IPS-NIHi7 (cell line): ENCODE results near the gene GNAQ.
A peak's percentile ranks its signal among the peaks of the same experiment; 100 is the strongest.

Experiments
- DNase-seq: peaks from one replicate; pipeline ENCODE4 v3.0.0; 2012; ENCODE audit warnings: mixed read lengths; ENCODE audit errors: extremely low spot score

GNAQ gene

DNA sequence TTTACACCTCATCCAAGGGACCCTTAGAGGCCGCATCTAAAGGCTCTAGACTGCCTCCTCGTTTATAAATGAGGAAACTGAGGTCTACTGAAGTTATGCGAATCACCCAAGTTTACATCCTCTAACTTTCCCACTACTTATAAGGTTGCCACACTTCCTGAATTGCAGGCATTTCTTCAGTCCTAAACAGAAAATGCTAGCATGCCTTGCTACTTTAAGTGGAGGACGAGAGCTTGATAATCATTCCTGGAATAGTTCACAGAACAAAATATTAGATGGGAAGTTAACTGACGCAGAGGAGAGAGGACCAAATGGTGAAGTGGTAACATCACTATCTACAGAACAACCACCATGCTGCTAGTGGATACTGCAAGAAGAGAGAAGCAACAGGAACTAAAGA, 85.8 kb downstream of the GNAQ start:
- no peak for DNase-seq

DNA sequence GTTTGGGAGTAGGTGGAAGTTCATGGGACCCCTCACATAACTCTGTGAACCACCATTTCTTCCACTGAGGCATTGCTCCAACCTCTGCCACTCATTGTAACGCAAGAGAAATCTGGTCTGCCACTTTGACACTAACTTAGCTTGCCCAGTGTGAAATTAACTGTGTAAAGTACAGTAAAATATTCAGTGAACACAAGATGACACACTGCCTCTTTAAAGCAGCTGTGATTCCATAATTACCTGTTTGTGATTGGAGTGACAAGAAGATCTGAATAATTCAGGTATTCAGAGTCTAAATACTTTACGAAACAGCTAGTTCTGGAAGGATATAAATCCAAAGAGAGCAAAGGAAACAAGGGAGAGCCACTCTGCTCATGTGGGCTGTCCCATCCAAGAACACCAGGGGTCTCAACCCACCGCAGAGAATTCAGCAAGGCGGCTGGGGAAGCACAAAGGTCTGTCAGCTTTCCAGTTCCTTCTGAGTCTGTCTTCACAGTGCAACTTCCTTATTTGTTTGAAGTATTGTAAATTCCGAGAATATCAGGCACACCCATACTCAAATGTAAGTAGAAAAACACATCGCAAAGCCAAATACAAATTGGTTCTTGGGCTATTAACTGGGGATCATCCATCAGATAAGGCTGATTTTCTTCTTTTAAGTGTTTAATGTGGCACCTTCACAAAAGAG, 86.9 kb downstream of the GNAQ start:
- DNase-seq = peak; percentile 55

DNA sequence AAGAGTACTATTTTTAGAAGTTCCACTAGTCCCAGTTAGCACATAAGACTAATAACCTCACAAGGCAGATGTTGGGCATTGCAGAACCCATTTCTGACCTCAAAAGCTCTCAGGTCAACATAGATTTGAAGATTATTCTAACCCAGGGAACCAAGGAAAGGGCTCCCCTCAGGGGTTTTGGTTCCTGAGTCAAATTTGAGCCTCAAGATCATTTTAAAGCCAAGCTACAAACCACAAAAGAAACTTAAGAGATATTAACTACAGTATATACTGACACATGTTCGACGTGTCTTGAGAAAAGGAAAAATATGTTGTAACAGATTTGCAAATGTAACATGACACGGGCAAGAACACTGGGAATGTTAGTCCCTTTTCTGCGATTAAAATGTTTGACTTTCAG, 88.6 kb downstream of the GNAQ start:
- no peak for DNase-seq

DNA sequence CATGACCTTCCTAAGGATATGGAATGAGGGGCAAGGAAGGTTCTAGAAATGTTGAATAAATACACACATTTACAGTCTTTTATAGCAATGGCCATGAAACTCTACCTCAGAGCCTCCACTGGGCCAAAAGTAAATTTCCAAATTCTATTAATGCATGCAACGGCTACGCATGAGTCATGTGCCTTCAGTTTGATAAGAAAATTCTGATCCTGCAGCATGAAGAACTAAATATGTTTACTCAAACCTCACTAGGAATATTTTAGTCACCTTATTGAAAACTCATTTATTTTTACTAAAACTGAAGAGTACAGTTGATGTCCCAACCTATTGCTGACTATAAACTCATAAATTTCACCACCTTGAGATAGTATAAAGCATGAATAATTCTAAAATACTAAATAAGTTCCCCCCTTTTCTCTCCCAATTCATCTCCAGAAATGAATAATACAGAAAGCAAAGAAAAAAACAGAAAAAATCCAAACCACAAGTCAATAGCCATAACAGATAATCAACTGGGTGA, 92.4 kb downstream of the GNAQ start:
- no peak for DNase-seq

DNA sequence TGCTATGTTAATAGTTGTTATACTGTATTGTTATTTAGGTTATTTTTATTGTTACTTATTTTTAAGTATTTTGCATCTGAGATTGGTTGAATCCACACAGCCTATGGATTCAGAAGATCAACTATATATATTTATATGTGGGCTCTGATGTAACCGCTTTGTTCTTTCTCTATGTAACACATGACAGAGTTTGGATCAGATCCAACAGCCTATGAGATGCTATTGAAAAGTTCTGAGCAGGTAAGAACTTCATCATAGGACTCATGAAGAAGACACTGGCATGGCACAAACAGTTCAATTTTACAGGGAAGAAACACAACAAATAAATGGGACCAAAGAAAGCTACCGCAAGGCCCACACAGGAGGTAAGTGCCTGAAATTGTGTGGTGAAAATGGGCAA, 93.4 kb downstream of the GNAQ start:
- DNase-seq = no peak

- DNase-seq = no peak
Measured at GRCh38 chr9:77935974-77936373, 95.6 kb downstream of the GNAQ start.

- DNase-seq = no peak
Measured at GRCh38 chr9:77935211-77935610, 96.4 kb downstream of the GNAQ start.

- no peak for DNase-seq
Measured at GRCh38 chr9:77933976-77934375, 97.6 kb downstream of the GNAQ start.

DNA sequence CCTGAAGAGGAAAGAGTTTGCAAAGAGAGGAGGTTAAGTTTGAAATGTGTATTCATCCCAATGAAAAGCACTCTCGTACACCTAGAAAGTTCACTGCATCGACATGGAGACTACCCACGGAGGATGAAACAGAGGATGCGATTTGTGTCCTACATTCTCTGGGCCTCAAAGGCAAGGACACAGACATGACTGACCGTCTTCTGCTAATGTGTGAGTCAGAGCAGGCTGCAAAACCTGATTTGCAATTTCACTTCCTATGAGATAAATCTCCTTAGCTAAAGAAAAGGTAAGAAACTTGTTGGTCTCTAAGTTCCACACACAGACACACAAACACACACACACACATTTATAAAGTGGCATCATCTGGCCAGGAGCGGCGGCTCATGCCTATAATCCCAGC, 98.6 kb downstream of the GNAQ start:
- no peak for DNase-seq

DNA sequence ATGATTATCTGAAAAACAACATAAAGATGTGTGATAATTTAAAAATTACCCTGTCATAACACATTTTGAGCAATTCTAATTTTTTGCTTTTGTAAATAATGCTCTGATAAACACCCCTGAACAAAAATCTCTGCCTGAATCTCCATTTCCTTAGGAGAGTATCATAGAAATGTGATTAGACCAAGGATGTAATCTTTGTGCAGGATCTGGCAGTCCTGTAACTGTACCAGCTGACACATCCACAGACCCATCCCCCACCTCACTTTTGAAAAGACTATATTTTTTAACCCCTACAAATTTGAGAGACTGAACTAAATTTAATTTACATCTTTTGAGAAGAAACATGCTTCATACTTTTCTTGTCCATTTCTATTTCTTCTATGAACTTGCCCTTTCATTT, 101.7 kb downstream of the GNAQ start:
- DNase-seq = no peak

DNA sequence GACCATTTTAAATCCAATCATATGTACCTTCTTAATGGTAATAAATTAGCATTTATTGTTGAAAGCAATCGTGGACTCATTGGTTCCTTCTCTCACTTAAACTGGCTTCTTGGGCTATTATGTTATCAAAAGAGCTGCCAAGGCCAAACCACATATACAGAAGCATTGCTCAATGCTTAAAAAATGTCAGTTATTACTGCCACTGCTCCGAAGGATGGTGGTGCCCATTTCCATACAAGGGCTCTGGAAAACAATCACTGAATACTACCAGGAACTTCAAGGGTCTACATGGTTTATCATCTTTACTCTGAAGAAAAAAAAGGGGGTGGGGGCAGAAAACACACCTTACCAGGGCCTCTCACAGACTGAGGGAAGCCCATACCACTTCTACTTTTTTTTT, 104.3 kb downstream of the GNAQ start:
- no peak for DNase-seq

DNA sequence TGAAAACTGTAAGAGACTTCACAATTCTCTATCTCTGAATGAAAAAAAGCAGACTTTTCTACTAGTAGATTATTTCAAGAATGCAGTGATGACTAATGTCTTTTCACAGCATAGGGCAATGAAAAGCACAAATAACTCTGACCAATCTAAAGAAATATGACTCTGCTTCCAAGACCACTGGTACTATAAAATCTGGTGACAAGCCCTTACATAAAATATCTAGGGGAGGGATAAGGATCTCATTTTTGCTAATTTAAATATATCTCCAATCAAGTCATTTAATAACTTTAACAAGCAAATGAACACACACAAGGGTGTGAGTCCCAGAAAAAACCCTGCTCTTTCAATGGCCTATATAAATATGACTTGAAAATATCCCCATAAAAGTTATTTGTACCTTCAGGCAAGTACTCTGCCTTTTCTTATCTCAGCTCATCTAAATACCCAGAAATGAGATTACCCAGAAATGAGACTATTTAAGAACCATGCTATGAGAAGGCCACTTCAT, 105.2 kb downstream of the GNAQ start:
- no peak for DNase-seq

- DNase-seq = no peak
Measured at GRCh38 chr9:77922591-77922990, 109.0 kb downstream of the GNAQ start.

DNA sequence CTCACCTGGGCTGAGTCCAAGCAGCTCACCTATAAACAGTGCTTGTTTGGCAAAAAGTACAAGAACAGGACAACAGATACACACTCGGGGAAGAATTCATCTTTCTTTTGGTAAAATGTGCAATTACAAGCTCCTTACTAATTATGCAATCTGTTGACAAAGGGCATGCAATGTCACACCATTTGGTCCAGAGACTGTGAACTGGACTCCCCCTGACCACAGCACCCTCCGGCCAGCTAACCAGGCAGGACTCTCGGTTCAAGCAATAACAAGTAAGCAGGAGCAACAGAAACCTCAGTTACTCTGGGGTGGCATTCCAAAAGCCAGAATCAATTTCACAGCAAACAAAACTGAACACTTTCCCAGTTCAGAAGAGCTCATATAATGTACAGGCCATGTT, 113.8 kb downstream of the GNAQ start:
- no peak for DNase-seq

GRCh38 chr9:77916820-77917219, 114.8 kb downstream of the GNAQ start:
- no peak for DNase-seq

GRCh38 chr9:77916410-77916819, 115.2 kb downstream of the GNAQ start:
- no peak for DNase-seq

DNA sequence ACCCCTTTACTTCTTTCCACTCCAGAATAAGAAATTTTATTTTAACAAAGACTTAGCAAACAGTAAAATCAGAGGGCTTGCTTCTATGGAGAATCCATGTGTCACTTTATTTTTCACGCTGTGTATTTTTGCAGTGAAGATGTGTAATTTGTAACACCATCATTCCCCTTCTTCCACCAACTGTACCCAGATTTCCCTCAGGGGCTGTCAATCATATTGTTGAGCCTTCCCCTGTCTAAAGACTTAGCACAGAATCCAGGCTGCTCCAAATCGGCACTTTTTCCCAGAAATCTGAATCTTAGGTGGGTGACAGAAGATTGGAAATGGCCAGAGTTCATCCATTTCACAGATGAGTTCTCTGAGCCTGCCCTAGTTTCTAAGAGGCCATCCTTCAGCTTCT, 115.9 kb downstream of the GNAQ start:
- DNase-seq = no peak

- DNase-seq = no peak
Measured at GRCh38 chr9:77912895-77913693, 118.5 kb downstream of the GNAQ start.

- DNase-seq = no peak
Measured at GRCh38 chr9:77911928-77912327, 119.7 kb downstream of the GNAQ start.

GRCh38 chr9:77910194-77910621, 121.4 kb downstream of the GNAQ start:
- no peak for DNase-seq

- DNase-seq = no peak
Measured at GRCh38 chr9:77909306-77909705, 122.3 kb downstream of the GNAQ start.

DNA sequence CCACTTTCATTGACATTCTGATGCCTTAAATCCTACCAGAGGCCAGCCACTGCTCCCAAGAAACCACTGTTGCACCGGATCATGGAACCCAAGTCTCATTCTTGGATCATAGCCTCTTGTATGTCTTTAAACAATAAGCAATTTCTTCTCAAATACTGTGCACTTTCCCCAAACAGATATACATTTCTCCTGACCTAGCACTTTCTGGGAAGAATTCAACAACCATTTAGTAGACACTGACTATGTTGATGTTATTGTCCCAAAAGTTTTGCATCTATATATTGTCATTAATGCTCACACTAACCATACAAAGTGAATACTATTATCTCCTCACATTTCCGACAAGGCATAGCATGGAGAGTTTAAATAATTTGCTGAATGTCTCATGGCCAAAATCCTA, 123.3 kb downstream of the GNAQ start:
- no peak for DNase-seq

- DNase-seq = no peak
Measured at GRCh38 chr9:77907585-77907984, 124.0 kb downstream of the GNAQ start.
